GM12878 (cell line): ENCODE measurements around the gene CHRNE. TPM values are rescaled to one million over a fixed set of nuclear protein-coding genes. Genes with fewer than 3 reads are reported as not detected.

Source experiments
- ATAC-seq: fragments of 200-7000 bp; cut with Tn5 transposase; 3 replicates; pipeline ENCODE4 v1.9.1; 2020; ENCODE audit warnings: mild to moderate bottlenecking, moderate library complexity
- BruUV-seq: library from RNA; stranded (reverse); fragments of 400-500 nt; replicated peaks from 2 replicates; lab custom pipeline; 2021; lab: Mats Ljungman, UMichigan
- CTCF ChIA-PET: fragments of 300-600 bp; sonication (Branson Sonifier 250); formaldehyde crosslinking; extraction: SDS; loops from one replicate; lab custom pipeline; 2021; ENCODE audit warnings: inconsistent platforms; lab: Yijun Ruan, JAX
- POLR2A ChIA-PET: fragments of 350-600 bp; formaldehyde crosslinking; extraction: SDS; loops from one replicate; lab custom pipeline; 2021; ENCODE audit warnings: inconsistent platforms; lab: Charles Lee
- RAD21 ChIA-PET: fragments of 300-600 bp; sonication (Branson Sonifier 250); formaldehyde crosslinking; loops from one replicate; lab custom pipeline; 2023; ENCODE audit warnings: antibody characterized with exemption; ENCODE audit not compliant: unreplicated experiment; lab: Charles Lee
- SMC1A ChIA-PET: fragments of 300-600 bp; sonication (Branson Sonifier 250); formaldehyde crosslinking; loops from one replicate; lab custom pipeline; 2023; ENCODE audit not compliant: unreplicated experiment, uncharacterized antibody; lab: Charles Lee
- DNase-seq: peaks from one replicate; pipeline ENCODE4 v3.0.0-alpha.2; 2011; ENCODE audit warnings: low read depth, low spot score
- FAIRE-seq: peaks from 3 replicates; lab custom pipeline; 2011; peaks lifted over from hg19 to GRCh38; lab: Jason Lieb, UNC
- H2AFZ ChIP-seq: 2 replicates; pipeline ENCODE4 v1.6.0; 2011; ENCODE audit warnings: low read depth, low read length, control low read depth; ENCODE audit not compliant: control insufficient read depth
- H3K27ac ChIP-seq: 2 replicates; pipeline ENCODE4 v1.5.1; 2011; ENCODE audit warnings: control low read depth; ENCODE audit not compliant: control insufficient read depth, insufficient read depth
- H3K27me3 ChIP-seq, 2 experiments: replicated peaks in 1 of 2; 2 replicates each; pipeline versions ENCODE4 v1.6.0 to v1.6.1; 2011; ENCODE audit warnings: low read length in 1 of 2; ENCODE audit not compliant: control insufficient read depth in 2 of 2, insufficient read depth in 2 of 2
- H3K36me3 ChIP-seq, 2 experiments: 2 replicates each; pipeline ENCODE4 v1.5.1; 2011; ENCODE audit warnings: low read length in 1 of 2; ENCODE audit not compliant: control insufficient read depth in 2 of 2, insufficient read depth in 2 of 2
- H3K4me1 ChIP-seq: 2 replicates; pipeline ENCODE4 v1.6.1; 2011; ENCODE audit warnings: mild to moderate bottlenecking, low read length, moderate library complexity, mixed read lengths; ENCODE audit not compliant: control insufficient read depth, insufficient read depth
- H3K4me2 ChIP-seq: 2 replicates; pipeline ENCODE4 v1.6.0; 2011; ENCODE audit warnings: control low read depth; ENCODE audit not compliant: control insufficient read depth, insufficient read depth
- H3K4me3 ChIP-seq: fragments of 200-600 bp; sonication (generic); 2 replicates; pipeline ENCODE4 v1.5.1; 2016
- H3K79me2 ChIP-seq: 2 replicates; pipeline ENCODE4 v1.6.0; 2011; ENCODE audit warnings: low read length; ENCODE audit not compliant: control insufficient read depth, insufficient read depth
- H3K9ac ChIP-seq: 2 replicates; pipeline ENCODE4 v1.8.0; 2011; ENCODE audit warnings: low read length, control low read depth, mixed read lengths; ENCODE audit not compliant: control insufficient read depth, insufficient read depth
- H3K9me3 ChIP-seq: replicated peaks from 3 replicates; pipeline ENCODE4 v1.5.1; 2011; ENCODE audit warnings: mild to moderate bottlenecking, low read length; ENCODE audit not compliant: control insufficient read depth, insufficient read depth
- H4K20me1 ChIP-seq: 2 replicates; pipeline ENCODE4 v1.6.0; 2011; ENCODE audit not compliant: control insufficient read depth, insufficient read depth
- ESRRA ChIP-seq: IDR thresholded peaks from 2 replicates; pipeline ENCODE4 v1.6.1; 2012; ENCODE audit warnings: mild to moderate bottlenecking, low read length, improper control_type of control experiment
- HDAC2 ChIP-seq: fragments of 200-600 bp; sonication (generic); IDR thresholded peaks from 2 replicates; pipeline ENCODE4 v1.6.1; 2017
- JUND ChIP-seq: IDR thresholded peaks from 2 replicates; pipeline ENCODE4 v1.6.1; 2012; ENCODE audit warnings: low read depth, mild to moderate bottlenecking, low read length, improper control_type of control experiment, moderate library complexity
- LARP7 ChIP-seq: fragments of 450-650 bp; IDR thresholded peaks from 2 replicates; pipeline ENCODE4 v1.6.1; 2017; ENCODE audit warnings: mild to moderate bottlenecking
- NBN ChIP-seq: fragments of 450-650 bp; IDR thresholded peaks from 2 replicates; pipeline ENCODE4 v1.6.1; 2016
- NFXL1 ChIP-seq: fragments of 450-650 bp; IDR thresholded peaks from 2 replicates; pipeline ENCODE4 v1.6.1; 2017; ENCODE audit warnings: antibody characterized with exemption, mild to moderate bottlenecking, borderline replicate concordance
- NFYB ChIP-seq: IDR thresholded peaks from 2 replicates; pipeline ENCODE4 v1.6.1; 2011; ENCODE audit warnings: low read depth, mild to moderate bottlenecking, low read length, improper control_type of control experiment, moderate library complexity; ENCODE audit not compliant: insufficient read depth
- SMC3 ChIP-seq: IDR thresholded peaks from 2 replicates; pipeline ENCODE4 v1.6.1; 2011; ENCODE audit warnings: low read length, improper control_type of control experiment, borderline replicate concordance
- SUPT20H ChIP-seq: IDR thresholded peaks from 2 replicates; pipeline ENCODE4 v1.6.1; 2011; ENCODE audit warnings: low read depth, mild to moderate bottlenecking, low read length, moderate library complexity, borderline replicate concordance; ENCODE audit not compliant: control insufficient read depth
- SUZ12 ChIP-seq: fragments of 200-600 bp; sonication (generic); IDR thresholded peaks from one replicate; pipeline ENCODE4 v1.6.1; 2018; ENCODE audit warnings: antibody characterized with exemption, mild to moderate bottlenecking; ENCODE audit not compliant: unreplicated experiment
- YBX1 ChIP-seq: fragments of 450-650 bp; IDR thresholded peaks from 2 replicates; pipeline ENCODE4 v1.6.1; 2016; ENCODE audit warnings: antibody characterized with exemption
- ZNF217 ChIP-seq: fragments of 450-650 bp; IDR thresholded peaks from 2 replicates; pipeline ENCODE4 v1.6.1; 2017; ENCODE audit warnings: antibody characterized with exemption, mild to moderate bottlenecking
- ZNF24 ChIP-seq: fragments of 450-650 bp; IDR thresholded peaks from 2 replicates; pipeline ENCODE4 v1.6.1; 2017; ENCODE audit warnings: antibody characterized with exemption, mild to moderate bottlenecking
- ZNF274 ChIP-seq: IDR thresholded peaks from one replicate; pipeline ENCODE4 v1.8.0; 2011; ENCODE audit not compliant: insufficient read length, insufficient read depth
- WGBS: methylation state at CpG from one replicate; pipeline ENCODE4 v1.1.6; 2016; ENCODE audit warnings: low lambda C conversion rate; ENCODE audit not compliant: insufficient replicate concordance, insufficient coverage; ENCODE audit errors: missing lambda C conversion rate; 5-methylcytosine and 5-hydroxymethylcytosine counted together
- in situ Hi-C: fragments of 300-500 bp; cut with MboI; formaldehyde crosslinking; loops from 9 replicates; pipeline ENCODE4 v1.14.3; 2018; ENCODE audit warnings: mixed read lengths
- intact Hi-C: fragments of 100-400 bp; cut with micrococcal nuclease; formaldehyde crosslinking; loops from one replicate; pipeline ENCODE4 v1.14.2; 2022; ENCODE audit not compliant: unreplicated experiment
- polyA plus RNA-seq, 11 experiments: library from polyadenylated mRNA; depleted of rRNA in 4 of 11; unstranded in 6 of 11; stranded (reverse) in 5 of 11; fragments of >200 nt; fragmentation: Nextera tagmentation in 4 of 11; fragmentation: Illumina TruSeq in 1 of 11; extraction: Ambion mirVana in 4 of 11; extraction: Trizol in 1 of 11; gene quantifications; 1 replicate in 1 of 11; 2 replicates in 10 of 11; pipeline versions ENCODE4 v1.2.1 to v1.2.3, GENCODE V29; 2011 to 2016; ENCODE audit warnings: inconsistent platforms in 2 of 11, missing spikeins in 2 of 11, low read depth in 1 of 11
- total RNA-seq, 4 experiments: library from RNA; depleted of rRNA in 3 of 4; stranded (reverse); fragments of >200 nt in 3 of 4; fragmentation: Illumina TruSeq in 1 of 4; extraction: Trizol in 1 of 4; gene quantifications; 2 replicates each; pipeline versions ENCODE4 v1.2.1 to v1.2.3, GENCODE V29; 2013 to 2021
- TF ChIP-seq, protein P1 (sequence below): fragments of 450-650 bp; IDR thresholded peaks from 2 replicates; pipeline ENCODE4 v1.6.1; 2018; ENCODE audit warnings: borderline replicate concordance, mild to moderate bottlenecking; ENCODE audit not compliant: partially characterized antibody
- TF ChIP-seq, protein P2 (sequence below): fragments of 450-650 bp; IDR thresholded peaks from 2 replicates; pipeline ENCODE4 v1.6.1; 2016; ENCODE audit warnings: mild to moderate bottlenecking, moderate library complexity, borderline replicate concordance

The CHRNE gene
- total and polyA plus RNA-seq, 10 of the 15 experiments (the other 5 are each of a cell fraction or from before 2014, with no cell fraction given) = 0.05 to 0.11 (median 0.08) TPM; not detected in 6

DNA sequence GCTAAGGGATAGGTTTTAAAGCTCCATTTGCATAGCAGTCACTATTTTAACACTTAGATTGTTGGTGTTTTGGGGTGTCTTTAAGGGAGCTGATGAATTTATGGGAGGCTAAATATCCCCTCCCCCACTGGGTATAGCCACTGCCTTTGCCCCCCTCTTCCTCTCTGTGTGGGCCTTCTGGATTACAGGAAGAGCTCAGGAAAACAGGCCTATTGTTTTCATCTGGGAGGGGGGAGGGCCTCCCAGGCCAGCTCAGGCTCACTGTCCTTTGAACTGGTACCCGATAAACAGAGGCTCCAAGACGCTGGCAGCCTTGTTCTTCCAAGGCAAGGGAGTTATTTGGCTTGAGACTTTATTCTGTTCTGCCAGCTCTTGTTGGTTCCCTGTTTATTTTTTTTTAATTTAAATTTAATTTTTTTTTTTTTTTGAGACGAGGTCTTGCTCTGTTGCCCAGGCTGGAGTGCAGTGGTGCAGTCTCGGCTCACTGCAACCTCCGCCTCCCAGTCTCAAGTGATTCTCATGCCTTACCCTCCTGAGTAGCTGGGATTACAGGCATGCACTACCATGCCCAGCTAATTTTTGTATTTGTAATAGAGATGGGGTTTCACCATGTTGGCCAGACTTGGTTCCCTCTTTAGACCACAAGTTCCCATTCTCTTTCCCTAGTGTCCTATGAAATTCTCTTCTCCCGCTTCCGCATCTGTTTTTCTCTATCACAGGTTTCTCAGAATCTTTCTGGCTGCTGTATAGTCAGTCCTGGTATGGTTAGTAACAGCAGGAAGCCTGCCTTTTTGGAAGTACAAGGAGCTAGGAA lies 44.6 kb downstream of the CHRNE start:
- ChIA-PET RAD21 (no interaction called here), POLR2A (no interaction called here), CTCF (interaction anchor here (0.7 to 1.2 kb wide), 3 partner anchors 9 to 148 kb away, joined by 3 read pairs; partner anchors contain the start of gene ARRB2), SMC1A (interaction anchor here (0.6 to 1.3 kb wide), 4 partner anchors 12 to 148 kb away, joined by 3 read pairs; no protein-coding TSS in a partner anchor)
- no peak for DNase-seq
- H3K27ac ChIP-seq = no peak overlapping the region
- peaks cover 1 to 3% of the 10 kb centered on the region in 2 experiments; a peak in 3 of 4 replicates for H3K36me3 ChIP-seq
- in situ Hi-C loops (no loop called here), intact Hi-C loops (no loop called here)
- no TSS peak for BruUV-seq
- H3K4me1 ChIP-seq = no peaks in the 10 kb centered on the region
- H3K9me3 ChIP-seq = no peaks in the 10 kb centered on the region
- H3K79me2 ChIP-seq = no peaks in the 10 kb centered on the region
- H2AFZ ChIP-seq = no peak overlapping the region
- no peak overlapping the region for H3K4me3 ChIP-seq
- no peaks in the 10 kb centered on the region for H3K27me3 ChIP-seq
- no peak overlapping the region for H3K4me2 ChIP-seq
- TF ChIP-seq SUZ12 = no peak
- TF ChIP-seq ZNF217 = no peak
- no peak for TF ChIP-seq ESRRA
- no peak for TF ChIP-seq JUND
- TF ChIP-seq, protein P1, sequence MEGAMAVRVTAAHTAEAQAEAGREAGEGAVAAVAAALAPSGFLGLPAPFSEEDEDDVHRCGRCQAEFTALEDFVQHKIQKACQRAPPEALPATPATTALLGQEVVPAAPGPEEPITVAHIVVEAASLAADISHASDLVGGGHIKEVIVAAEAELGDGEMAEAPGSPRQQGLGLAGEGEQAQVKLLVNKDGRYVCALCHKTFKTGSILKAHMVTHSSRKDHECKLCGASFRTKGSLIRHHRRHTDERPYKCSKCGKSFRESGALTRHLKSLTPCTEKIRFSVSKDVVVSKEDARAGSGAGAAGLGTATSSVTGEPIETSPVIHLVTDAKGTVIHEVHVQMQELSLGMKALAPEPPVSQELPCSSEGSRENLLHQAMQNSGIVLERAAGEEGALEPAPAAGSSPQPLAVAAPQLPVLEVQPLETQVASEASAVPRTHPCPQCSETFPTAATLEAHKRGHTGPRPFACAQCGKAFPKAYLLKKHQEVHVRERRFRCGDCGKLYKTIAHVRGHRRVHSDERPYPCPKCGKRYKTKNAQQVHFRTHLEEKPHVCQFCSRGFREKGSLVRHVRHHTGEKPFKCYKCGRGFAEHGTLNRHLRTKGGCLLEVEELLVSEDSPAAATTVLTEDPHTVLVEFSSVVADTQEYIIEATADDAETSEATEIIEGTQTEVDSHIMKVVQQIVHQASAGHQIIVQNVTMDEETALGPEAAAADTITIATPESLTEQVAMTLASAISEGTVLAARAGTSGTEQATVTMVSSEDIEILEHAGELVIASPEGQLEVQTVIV = no peak
- TF ChIP-seq LARP7 = no peak
- no peak for TF ChIP-seq NFXL1
- no peak for TF ChIP-seq YBX1
- no peak for TF ChIP-seq NBN
- TF ChIP-seq ZNF274 = no peak
- TF ChIP-seq SMC3 = no peak
- no peak for TF ChIP-seq ZNF24
- TF ChIP-seq NFYB = no peak
- no peak for TF ChIP-seq SUPT20H
- no peak for TF ChIP-seq HDAC2
- TF ChIP-seq, protein P2, sequence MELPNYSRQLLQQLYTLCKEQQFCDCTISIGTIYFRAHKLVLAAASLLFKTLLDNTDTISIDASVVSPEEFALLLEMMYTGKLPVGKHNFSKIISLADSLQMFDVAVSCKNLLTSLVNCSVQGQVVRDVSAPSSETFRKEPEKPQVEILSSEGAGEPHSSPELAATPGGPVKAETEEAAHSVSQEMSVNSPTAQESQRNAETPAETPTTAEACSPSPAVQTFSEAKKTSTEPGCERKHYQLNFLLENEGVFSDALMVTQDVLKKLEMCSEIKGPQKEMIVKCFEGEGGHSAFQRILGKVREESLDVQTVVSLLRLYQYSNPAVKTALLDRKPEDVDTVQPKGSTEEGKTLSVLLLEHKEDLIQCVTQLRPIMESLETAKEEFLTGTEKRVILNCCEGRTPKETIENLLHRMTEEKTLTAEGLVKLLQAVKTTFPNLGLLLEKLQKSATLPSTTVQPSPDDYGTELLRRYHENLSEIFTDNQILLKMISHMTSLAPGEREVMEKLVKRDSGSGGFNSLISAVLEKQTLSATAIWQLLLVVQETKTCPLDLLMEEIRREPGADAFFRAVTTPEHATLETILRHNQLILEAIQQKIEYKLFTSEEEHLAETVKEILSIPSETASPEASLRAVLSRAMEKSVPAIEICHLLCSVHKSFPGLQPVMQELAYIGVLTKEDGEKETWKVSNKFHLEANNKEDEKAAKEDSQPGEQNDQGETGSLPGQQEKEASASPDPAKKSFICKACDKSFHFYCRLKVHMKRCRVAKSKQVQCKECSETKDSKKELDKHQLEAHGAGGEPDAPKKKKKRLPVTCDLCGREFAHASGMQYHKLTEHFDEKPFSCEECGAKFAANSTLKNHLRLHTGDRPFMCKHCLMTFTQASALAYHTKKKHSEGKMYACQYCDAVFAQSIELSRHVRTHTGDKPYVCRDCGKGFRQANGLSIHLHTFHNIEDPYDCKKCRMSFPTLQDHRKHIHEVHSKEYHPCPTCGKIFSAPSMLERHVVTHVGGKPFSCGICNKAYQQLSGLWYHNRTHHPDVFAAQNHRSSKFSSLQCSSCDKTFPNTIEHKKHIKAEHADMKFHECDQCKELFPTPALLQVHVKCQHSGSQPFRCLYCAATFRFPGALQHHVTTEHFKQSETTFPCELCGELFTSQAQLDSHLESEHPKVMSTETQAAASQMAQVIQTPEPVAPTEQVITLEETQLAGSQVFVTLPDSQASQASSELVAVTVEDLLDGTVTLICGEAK = no peak
- no peak for FAIRE-seq
- WGBS = 95% methylated on average over 6 of the region's 7 CpGs
- ATAC-seq = no peak
- H3K9ac ChIP-seq = no peak overlapping the region
- no peaks in the 10 kb centered on the region for H4K20me1 ChIP-seq
